Measurements from ENCODE around the gene CLASRP.

The CLASRP gene

GRCh38 chr19:45021971-45022370 is 16.9 kb upstream of the CLASRP start:
- no peak for DNase-seq

DNA sequence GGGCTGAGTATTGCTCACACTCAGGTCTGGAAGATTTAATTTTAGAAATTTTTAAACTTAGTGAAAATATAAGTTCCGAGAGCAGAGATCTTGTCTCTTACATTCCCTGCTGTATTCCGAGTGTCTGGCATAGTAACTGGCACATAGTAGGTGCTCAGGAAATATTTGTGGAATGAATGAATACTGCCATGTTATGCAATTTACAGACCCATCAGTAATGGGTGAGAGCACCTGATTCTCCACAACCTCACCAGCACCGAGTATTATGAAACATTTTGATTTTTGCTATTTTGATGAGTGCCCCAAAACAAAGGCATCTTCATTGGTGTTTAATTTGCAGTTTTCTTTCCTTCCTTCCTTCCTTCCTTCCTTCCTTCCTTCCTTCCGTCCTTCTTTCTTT is 15.8 kb upstream of the CLASRP start:
- DNase-seq, result no peak

- DNase-seq, result no peak
Measured at GRCh38 chr19:45025264-45025663, 13.6 kb upstream of the CLASRP start.

DNA sequence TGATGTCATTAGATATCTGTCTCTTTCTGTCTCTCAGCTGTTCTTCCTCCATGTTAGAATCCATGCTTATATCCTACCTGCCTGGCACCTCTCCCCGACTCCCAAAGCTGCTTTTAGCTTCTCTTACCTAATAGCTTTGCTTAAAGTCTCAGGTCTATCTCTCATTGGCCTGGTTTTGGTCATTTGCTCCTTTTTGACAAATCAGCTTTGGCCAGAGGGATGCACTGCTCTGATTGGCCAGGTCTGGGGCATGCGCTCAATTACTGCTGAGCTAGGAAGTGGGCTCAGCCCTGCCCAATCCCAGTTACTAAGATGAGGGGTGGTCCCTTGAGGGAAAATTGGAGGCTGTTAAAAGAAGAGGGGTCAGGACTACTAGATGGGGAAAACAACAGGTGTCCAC is 11.5 kb upstream of the CLASRP start:
- no peak for DNase-seq

- DNase-seq, result no peak
Measured at GRCh38 chr19:45030825-45031224, 8.0 kb upstream of the CLASRP start.

- DNase-seq, result no peak
Measured at GRCh38 chr19:45032421-45032820, 6.4 kb upstream of the CLASRP start.

- DNase-seq, result no peak
Measured at GRCh38 chr19:45035755-45036154, 3.1 kb upstream of the CLASRP start.

GRCh38 chr19:45037393-45038169 is 1.3 kb upstream of the CLASRP start:
- no peak for DNase-seq

DNA sequence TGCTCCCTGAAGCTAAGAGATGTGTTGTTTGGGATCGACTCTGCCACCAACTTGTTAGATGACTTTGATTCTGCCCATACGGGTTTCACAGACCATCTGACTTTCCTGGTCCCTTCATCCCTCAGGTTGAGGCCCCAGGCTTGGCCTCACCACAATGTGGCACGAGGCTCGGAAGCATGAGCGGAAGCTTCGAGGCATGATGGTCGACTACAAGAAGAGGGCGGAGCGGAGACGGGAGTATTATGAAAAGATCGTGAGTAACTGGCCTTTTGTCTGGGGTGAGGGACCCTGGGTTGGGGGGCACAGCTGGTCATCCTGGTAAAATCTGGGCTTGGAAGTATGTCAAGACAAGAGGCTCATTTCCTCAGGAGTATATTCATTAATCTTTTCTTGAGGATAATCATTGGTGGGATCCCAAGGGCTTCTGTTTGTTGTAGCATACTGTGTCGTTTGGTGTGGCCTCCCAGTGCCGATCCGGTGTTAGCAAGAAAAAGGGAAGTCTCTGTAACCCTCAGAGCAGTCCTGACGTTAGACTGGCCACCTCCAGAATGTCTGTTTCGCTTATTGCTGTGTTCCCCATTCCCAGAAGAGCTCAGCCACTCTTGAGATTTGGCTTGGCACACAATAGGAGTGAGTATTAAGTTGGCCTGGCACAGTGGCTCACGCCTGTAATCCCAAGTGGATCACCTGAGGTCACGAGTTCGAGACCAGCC is 1.4 kb downstream of the CLASRP start:
- no peak for DNase-seq

DNA sequence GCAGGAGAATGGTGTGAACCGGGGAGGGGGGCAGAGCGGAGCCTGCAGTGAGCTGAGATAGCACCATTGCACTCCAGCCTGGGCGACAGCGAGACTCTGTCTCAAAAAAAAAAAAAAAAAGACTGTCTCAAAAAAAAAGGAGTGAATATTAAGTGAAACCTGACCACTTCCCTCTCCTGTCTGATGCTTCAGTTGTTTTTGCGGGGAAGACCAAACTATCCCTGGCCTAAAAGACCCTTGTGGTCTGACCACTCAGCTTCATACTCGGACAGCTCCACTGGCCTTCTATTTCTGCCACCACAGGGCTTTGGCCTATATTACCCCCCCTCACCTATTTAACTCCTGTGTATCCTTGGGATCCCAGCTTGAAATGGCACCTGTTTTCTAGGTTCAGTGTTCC is 2.3 kb downstream of the CLASRP start:
- DNase-seq, result no peak

DNA sequence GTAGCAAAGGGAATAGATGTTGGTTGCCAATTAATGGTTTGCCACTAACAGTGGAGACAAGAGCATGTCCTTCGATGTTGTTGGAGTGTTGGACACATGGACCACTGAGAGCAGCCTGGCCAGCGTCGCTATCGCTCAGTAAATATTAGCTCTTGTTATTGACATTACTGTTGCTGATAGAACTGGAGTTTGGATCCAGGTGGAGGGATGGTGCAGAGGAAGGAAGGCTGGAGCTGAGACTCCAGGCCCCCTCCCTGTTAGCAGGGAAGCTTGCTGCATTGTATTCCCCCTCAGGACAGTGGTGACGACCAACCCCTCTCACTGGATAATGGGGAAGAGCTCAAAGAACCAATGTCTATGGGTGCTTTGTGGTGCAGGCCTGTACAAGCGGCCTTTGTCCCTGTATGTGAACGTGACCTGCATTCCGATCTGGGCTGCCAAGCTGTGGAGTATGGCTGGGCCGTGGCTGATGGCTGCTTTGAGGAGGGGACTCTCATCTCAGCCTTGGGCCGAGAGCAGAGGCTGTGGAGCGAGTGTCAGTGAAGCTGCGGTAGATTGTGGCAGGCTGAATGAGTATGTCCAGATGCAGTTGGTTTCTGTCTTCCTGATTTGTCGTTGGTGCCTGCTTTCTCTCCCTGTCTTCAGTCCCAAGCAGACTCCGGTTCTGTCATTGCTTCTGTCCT is 7.0 kb downstream of the CLASRP start:
- no peak for DNase-seq

GRCh38 chr19:45046355-45046754 is 7.5 kb downstream of the CLASRP start:
- DNase-seq, result no peak

DNA sequence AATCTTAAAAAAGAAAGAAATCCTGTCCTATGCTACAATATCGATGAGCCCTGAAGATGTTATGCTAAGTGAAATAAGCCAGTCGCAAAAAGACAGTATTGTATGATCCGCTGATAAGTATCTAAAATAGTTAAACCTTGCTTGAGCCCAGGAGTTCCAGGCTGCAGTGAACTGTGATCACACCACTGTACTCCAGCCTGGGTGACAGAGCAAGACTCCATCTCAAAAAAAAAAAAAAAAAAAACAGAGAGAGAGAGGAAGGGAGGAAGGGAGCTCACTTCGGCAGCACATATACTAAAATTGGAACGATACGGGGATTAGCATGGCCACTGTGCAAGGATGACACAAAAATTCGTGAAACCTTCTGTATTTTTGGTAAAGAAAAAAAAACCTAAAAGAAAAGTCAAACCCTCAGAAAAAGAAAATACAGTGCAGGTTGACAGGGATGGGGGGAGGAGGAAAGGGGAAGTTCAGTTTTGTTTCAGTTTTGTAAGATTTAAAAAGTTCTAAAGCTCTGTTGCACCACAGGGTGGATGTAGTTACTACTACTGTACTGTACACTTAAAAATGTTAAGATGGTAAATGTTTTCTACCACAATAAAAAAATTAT is 8.4 kb downstream of the CLASRP start:
- no peak for DNase-seq

- no peak for DNase-seq
Measured at GRCh38 chr19:45049073-45049736, 10.4 kb downstream of the CLASRP start.

DNA sequence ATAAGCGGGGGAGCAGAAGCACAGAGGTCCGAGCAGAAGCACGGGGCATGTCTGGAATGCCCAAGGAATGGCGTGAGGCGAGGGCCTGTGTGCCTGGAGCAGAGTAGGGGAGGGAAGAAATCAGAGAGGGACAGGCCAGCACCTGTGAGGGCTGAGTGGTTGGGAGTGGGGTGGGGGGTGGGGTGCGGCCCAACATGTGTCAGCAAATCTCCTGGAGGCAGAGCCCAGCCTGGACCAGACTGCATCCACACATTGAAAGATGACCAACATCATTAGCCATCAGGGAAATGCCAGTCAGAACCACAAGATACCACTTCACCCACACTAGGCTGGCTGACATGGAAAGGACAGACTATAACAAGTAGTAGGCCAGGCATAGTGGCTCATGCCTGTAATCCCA is 11.2 kb downstream of the CLASRP start:
- no peak for DNase-seq

GRCh38 chr19:45051929-45052579 is 13.2 kb downstream of the CLASRP start:
- DNase-seq, result no peak

DNA sequence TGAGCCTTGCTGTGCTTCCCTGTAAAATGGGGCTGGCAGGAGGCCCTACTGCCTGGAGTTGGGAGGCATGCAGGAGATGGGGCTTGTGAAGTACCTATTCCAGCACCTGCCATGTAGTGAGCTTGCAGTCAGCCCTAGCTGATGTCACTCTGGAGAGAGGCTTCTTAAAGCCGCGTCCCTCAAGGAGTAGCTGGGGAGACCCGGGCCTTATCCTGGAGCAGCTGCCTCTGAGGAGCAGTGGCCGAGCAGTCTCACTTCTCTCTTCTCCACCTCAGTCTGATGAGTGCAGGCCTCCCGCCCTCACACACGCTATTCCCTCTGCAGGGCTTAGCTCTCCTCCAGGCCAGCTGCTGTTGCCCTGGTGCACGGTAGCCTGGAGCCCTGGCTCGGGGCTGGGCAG is 18.0 kb downstream of the CLASRP start:
- no peak for DNase-seq

DNA sequence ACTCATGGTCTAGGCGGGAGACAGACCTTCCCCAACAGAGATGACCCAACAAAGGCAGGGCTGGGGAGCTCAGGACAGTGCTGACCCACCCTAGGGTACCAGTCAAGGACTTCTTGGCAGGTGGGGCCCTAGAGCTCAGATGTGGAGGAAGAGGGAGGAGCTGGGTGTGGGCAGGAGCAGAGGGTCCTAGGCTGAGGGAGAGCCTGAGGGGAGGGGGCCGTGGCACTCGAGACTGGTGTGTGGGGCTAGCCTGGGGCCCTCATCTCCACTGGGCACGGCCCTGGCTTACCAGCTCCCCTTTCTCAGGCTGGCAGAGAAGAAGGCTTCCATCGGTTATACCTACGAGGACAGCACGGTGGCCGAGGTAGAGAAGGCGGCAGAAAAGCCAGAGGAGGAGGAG is 18.6 kb downstream of the CLASRP start:
- DNase-seq, result no peak

DNA sequence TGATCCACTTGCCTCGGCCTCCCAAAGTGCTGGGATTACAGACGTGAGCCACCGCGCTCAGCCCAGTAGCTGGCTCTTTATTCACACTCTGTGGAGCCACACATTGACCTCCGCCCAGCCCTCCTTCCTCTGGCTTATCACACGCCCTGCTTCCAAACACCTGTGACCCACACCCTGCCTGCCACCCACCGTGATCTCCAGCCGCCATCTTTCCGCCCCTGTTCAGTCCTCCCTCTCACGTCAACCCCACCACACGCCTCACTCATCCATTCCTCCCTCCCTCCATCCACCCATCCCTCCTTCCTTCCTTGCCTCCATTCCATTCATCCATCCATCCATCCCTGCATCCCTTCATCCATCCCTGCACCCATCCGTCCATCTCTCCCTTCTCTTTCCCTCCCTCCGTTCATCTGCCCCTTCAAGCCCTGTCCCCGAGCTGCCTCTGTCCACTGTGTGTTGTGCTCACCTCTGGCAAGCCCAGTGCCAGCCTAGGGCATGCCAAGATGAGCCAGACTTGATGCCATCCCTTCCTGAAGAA is 19.8 kb downstream of the CLASRP start:
- no peak for DNase-seq

DNA sequence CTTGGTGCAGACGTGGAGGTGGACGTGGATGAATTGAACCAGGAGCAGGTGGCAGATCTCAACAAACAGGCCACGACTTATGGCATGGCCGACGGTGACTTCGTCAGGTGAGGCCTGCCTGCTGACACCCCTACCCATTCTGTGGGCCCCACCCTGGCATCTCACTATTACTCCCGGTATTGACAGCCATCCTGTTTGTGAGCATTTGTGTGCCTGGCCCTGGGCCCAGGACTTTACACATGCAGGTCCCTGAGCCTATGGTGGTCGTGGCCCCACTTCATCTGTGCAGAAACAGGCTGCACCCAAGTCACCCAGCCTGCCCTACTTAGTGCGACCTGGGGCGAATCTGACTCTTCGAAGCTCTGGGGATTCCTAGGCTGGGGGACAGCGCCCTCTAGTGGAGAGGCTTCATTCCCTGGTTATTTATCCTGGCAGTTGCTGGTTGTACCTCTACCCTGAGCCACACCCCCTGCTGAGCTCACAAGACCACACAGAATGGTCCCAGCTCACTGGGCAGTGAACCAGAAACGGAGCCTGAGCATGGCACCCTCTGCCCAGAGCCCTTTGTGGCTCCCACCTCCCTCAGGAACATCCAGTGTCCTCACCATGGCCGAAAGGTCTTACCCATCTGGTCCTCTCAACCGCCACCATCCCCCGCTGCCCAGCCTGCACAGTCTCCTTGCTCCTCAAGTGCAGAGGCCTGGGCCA is 20.6 kb downstream of the CLASRP start:
- DNase-seq, result peak; percentile 44

DNA sequence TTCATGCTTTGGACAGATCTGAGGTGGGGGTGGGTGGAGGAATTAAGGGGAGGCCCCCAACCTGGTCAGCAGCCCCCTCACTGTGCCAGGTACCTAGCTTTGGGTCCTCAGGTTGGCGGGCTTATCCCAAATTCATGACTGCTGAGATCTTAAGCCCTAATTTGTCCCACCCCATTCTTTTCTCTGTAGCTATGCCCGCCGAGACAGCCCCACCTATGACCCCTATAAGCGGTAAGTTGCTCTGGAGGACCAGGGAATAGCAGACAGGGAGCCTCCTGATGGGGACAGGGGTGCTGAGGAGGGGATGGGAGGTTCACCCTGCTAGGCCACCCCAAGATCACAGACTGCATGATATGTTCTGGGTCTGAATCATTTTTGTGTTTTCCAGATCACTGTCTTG is 23.1 kb downstream of the CLASRP start:
- DNase-seq, result no peak
